Right lobe of liver (tissue), 4 donors: ENCODE measurements around the gene ZNF470.

Source experiments
- CTCF ChIP-seq, 4 donors: fragments of 200-600 bp in 3 of 4; fragments of 450-650 bp in 1 of 4; IDR thresholded peaks; one replicate each; pipeline versions ENCODE4 v1.5.1 to v1.8.0; 2016 to 2022; ENCODE audit warnings: antibody characterized with exemption in 4 of 4, mild to moderate bottlenecking in 2 of 4
- POLR2A ChIP-seq: fragments of 450-650 bp; IDR thresholded peaks from one replicate; pipeline ENCODE4 v1.6.1; 2017; ENCODE audit warnings: antibody characterized with exemption, mild to moderate bottlenecking
- donor health status: DM: no; HTN: no; CAD: no.
- donor health status: DM: no; HTN: no; CAD: no.
- donor health status: DM: no; HTN: yes; CAD: no.

DNA sequence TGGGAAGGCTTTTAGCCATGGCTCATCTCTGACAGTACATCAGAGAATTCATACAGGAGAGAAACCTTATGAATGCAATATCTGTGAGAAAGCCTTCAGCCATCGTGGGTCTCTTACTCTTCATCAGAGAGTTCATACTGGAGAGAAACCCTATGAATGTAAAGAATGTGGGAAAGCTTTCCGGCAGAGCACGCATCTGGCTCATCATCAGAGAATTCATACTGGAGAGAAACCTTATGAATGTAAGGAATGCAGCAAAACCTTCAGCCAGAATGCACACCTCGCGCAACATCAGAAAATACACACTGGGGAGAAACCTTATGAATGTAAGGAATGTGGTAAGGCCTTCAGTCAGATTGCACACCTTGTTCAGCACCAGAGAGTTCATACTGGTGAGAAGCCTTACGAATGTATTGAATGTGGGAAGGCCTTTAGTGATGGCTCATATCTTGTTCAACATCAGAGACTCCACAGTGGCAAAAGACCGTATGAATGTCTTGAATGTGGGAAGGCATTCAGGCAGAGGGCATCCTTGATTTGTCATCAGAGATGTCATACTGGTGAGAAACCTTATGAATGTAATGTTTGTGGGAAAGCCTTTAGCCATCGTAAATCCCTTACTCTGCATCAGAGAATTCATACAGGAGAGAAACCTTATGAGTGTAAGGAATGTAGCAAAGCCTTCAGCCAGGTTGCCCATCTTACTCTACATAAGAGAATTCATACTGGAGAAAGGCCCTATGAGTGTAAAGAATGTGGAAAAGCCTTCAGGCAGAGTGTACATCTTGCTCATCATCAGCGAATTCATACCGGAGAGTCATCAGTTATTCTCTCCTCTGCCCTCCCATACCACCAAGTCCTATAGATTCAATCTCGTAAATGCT, 10.7 kb downstream of the ZNF470 start:
- TF ChIP-seq CTCF (IDR thresholded peaks at IDR 0.05) (no peak), POLR2A (no peak)
